Glutamatergic neuron (in vitro differentiated cells): ENCODE measurements around the gene PPARD. TPM values are rescaled to one million over a fixed set of nuclear protein-coding genes. Genes with fewer than 3 reads are reported as not detected.

Source experiments
- DNase-seq: peaks from one replicate; pipeline ENCODE4 v3.0.0; 2022
- H3K27ac Mint-ChIP-seq: one replicate; pipeline ENCODE4 v1.8.0; 2020; ENCODE audit warnings: mild to moderate bottlenecking, mixed read lengths, inconsistent platforms; ENCODE audit not compliant: unreplicated experiment
- H3K27me3 Mint-ChIP-seq: one replicate; pipeline ENCODE4 v1.8.0; 2020; ENCODE audit warnings: mild to moderate bottlenecking, moderate library complexity, mixed read lengths, inconsistent platforms; ENCODE audit not compliant: unreplicated experiment
- H3K36me3 Mint-ChIP-seq: one replicate; pipeline ENCODE4 v1.8.0; 2020; ENCODE audit warnings: mild to moderate bottlenecking, mixed read lengths, inconsistent platforms; ENCODE audit not compliant: unreplicated experiment
- H3K4me1 Mint-ChIP-seq: one replicate; pipeline ENCODE4 v1.8.0; 2020; ENCODE audit warnings: mild to moderate bottlenecking, low read depth, mixed read lengths, inconsistent platforms; ENCODE audit not compliant: unreplicated experiment
- H3K4me3 Mint-ChIP-seq: one replicate; pipeline ENCODE4 v1.8.0; 2020; ENCODE audit warnings: mild to moderate bottlenecking, mixed read lengths, inconsistent platforms; ENCODE audit not compliant: unreplicated experiment
- H3K9me3 Mint-ChIP-seq: one replicate; pipeline ENCODE4 v1.8.0; 2020; ENCODE audit warnings: mild to moderate bottlenecking, moderate library complexity, mixed read lengths, inconsistent platforms; ENCODE audit not compliant: unreplicated experiment
- total RNA-seq: library from RNA; stranded (reverse); fragmentation: NEBNext Ultra II Directional; extraction: Animal tissue kit (Norgen Biotek cat#: 25700); gene quantifications from one replicate; pipeline ENCODE4 v1.2.1, GENCODE V29; 2021; ENCODE audit not compliant: unreplicated experiment
- TF ChIP-seq, protein P1 (sequence below): fragments of 200-600 bp; sonication (generic); IDR thresholded peaks from one replicate; pipeline ENCODE4 v1.5.0; 2021; ENCODE audit not compliant: partially characterized antibody, unreplicated experiment

PPARD gene
- total RNA-seq, 1 donor from 2014 or later, result 37.5 TPM

DNA sequence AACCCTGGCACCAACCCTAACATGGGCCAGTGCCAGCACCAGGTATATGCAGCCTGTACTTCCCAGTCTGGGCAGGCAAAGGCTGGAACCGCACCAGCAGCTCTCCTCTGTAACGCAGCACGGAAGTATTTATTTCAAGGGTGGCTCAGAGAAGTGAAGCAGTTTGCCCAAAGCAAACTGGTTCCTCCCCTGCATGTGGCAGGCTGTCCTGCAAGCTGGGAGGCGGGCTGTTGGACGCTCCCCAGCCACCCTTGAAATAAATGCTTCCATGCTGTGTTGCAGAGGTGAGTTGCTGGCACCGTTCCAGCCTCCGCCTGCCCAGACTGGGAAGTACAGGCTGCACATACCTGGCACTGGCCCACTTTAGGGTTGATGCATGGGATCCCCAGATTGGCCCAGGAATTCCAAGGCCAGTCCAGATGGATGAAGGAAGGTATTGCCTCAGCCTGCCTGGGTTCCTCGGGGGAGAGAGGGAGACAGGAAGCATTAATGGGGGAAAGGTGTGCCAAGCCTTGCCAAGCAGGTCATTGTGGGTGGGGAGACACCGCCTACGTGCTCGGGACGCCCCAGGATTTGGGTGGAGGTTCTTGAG is 49.8 kb downstream of the PPARD start:
- no peak overlapping the region for H3K27ac Mint-ChIP-seq
- DNase-seq, result no peak
- peaks cover 5% of the 10 kb centered on the region for H3K4me1 Mint-ChIP-seq
- no peak overlapping the region for H3K4me3 Mint-ChIP-seq
- H3K9me3 Mint-ChIP-seq, result peaks cover 2% of the 10 kb centered on the region
- H3K36me3 Mint-ChIP-seq, result no peaks in the 10 kb centered on the region
- TF ChIP-seq, protein P1, sequence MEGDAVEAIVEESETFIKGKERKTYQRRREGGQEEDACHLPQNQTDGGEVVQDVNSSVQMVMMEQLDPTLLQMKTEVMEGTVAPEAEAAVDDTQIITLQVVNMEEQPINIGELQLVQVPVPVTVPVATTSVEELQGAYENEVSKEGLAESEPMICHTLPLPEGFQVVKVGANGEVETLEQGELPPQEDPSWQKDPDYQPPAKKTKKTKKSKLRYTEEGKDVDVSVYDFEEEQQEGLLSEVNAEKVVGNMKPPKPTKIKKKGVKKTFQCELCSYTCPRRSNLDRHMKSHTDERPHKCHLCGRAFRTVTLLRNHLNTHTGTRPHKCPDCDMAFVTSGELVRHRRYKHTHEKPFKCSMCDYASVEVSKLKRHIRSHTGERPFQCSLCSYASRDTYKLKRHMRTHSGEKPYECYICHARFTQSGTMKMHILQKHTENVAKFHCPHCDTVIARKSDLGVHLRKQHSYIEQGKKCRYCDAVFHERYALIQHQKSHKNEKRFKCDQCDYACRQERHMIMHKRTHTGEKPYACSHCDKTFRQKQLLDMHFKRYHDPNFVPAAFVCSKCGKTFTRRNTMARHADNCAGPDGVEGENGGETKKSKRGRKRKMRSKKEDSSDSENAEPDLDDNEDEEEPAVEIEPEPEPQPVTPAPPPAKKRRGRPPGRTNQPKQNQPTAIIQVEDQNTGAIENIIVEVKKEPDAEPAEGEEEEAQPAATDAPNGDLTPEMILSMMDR, result no peak
- peaks cover 5% of the 10 kb centered on the region for H3K27me3 Mint-ChIP-seq

DNA sequence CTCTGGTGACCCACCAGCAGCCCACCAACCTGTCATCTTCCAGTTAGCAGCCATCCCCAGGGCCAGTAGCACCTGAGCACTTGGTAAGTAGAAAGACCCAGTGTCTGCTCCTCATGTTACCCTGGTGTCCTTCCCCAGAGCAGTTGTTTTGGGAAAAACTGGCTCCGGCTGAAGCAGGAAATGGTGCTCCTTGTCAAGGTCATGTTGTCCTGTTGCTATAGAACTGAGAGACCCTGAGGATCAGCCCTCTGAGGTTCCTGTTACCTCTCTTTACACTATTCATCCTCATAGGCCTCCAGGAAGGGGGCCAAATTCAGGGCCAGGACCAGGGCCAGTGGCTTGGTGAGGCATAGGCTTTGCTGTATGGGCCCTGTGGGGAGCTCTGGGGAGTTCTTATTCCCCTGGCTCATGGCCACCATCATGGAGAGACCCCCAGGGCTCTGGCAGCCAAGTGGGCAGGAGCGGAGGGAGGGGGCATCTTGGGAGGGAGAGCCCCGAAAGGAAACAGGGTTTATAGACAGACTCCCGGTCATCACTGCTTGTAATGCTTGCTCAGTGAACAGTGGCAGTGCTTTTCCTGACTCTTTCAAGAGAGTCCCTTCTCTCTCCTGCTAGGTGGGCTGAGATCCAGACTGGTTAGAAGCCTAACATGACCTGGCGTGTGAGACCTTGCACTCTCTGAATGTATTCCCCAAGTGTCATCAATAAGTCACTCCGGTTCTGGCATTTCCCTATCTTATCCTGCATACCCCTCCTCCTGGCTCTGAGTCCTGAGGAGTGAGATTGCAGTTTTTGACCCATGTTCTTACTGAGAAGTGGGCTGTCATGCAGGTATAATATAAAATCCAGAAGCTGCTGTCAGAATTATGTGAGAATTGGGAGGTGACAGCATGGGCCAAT is 50.7 kb downstream of the PPARD start:
- H3K36me3 Mint-ChIP-seq, result no peaks in the 10 kb centered on the region
- peaks cover 5% of the 10 kb centered on the region for H3K4me1 Mint-ChIP-seq
- H3K4me3 Mint-ChIP-seq, result no peak overlapping the region
- no peak overlapping the region for H3K27ac Mint-ChIP-seq
- no peak for DNase-seq
- TF ChIP-seq, protein P1, result no peak
- H3K27me3 Mint-ChIP-seq, result peaks cover 4% of the 10 kb centered on the region
- peaks cover 2% of the 10 kb centered on the region for H3K9me3 Mint-ChIP-seq

DNA sequence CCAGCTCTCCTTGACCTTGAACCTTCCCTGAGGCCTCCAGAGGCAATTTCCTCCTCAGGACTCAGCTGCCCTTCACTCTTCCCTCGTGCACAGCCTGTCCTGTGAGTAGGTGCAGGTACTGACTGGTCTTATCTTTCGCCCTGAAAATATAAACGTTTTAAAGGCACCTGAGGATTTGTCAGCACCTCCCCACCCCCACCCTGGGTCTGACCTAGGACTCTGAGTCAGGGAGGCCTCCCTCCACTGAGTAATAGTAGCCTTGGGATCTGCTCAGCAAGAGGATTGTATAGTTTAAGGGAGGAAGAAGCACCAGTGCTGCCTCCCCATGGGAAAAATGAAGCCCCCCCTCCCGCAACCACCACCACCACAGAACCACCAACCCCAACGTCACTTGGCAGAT is 54.6 kb downstream of the PPARD start:
- peaks cover 7% of the 10 kb centered on the region for H3K27me3 Mint-ChIP-seq
- H3K9me3 Mint-ChIP-seq, result peaks cover 4% of the 10 kb centered on the region
- TF ChIP-seq, protein P1, result no peak
- H3K4me1 Mint-ChIP-seq, result peaks cover 6% of the 10 kb centered on the region
- peaks cover 6% of the 10 kb centered on the region for H3K36me3 Mint-ChIP-seq
- H3K4me3 Mint-ChIP-seq, result no peak overlapping the region
- DNase-seq, result no peak
- H3K27ac Mint-ChIP-seq, result no peak overlapping the region

DNA sequence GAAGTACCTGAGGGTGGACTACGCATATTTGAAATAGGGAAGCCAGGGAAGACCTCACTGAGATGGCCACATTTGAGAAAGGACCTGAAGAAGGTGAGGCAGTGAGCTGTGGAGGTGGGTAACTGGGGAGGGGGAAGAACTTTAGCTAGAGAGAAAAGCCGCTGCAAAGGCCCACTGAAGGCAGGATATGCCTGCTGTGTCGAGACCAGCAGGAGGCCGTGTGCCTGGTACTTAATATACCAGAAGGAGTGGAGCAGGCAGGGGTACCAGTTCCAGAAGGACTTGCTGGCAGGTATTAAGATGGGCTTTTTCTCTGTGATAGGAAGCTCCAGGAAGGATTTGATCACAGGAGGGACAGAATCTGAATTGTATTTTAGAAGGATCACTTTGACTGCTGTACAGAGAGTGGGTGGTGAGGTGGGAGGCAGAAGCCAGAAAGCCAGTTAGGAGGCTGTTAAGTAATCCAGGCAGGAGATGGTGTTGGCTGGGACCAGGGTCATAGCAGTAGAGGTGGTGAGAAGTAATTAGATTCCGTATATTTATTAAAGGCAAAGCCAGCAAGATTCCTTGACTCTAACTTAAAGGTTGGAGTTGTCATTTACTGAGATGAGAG is 55.6 kb downstream of the PPARD start:
- H3K9me3 Mint-ChIP-seq, result peaks cover 4% of the 10 kb centered on the region
- peaks cover 7% of the 10 kb centered on the region for H3K27me3 Mint-ChIP-seq
- H3K4me3 Mint-ChIP-seq, result no peak overlapping the region
- peaks cover 6% of the 10 kb centered on the region for H3K36me3 Mint-ChIP-seq
- H3K27ac Mint-ChIP-seq, result no peak overlapping the region
- no peak for DNase-seq
- peaks cover 10% of the 10 kb centered on the region for H3K4me1 Mint-ChIP-seq
- TF ChIP-seq, protein P1, result no peak

DNA sequence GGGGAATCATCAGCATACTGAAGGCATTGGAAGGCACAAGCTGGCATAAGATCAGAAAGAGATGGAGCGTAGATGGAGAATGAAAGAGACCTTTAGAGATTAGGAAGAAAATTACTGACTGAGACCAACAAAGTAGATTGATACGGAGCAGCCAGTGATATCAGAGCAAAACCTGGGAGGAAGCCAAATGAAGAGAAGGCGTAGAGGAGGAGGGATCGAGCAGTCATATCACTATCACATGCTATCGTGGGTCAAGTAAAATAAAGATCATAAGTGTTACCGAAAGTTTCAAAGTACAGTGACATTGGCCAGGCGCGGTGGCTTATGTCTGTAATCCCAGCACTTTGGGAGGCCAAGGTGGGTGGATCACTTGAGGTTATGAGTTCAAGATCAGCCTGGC is 56.2 kb downstream of the PPARD start:
- peaks cover 8% of the 10 kb centered on the region for H3K27me3 Mint-ChIP-seq
- peaks cover 12% of the 10 kb centered on the region for H3K4me1 Mint-ChIP-seq
- no peak overlapping the region for H3K27ac Mint-ChIP-seq
- peaks cover 6% of the 10 kb centered on the region for H3K36me3 Mint-ChIP-seq
- TF ChIP-seq, protein P1, result no peak
- peaks cover 5% of the 10 kb centered on the region for H3K9me3 Mint-ChIP-seq
- H3K4me3 Mint-ChIP-seq, result no peak overlapping the region
- DNase-seq, result no peak
